ENCODE measurements around the gene ZNF385B.

DNA sequence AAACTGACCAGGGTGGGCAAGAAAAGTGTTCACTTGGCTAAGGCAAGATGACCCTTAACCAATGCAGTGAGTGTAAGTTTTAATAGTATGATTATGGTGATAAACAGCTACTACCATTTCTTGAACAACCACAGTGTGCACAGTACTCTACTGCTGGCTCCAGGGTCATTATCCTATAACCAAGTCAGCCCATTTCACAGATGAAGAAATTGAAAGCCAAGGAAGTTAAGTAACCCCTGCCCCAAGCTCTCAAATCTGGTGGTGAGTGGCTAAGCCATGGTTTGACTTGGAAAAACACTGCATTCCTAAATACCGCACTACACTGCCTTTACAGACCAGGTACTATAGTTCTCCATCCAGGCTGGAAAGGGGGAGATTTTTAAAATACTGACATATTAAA is 5.7 kb downstream of the ZNF385B start:
- TF ChIP-seq, protein P1, sequence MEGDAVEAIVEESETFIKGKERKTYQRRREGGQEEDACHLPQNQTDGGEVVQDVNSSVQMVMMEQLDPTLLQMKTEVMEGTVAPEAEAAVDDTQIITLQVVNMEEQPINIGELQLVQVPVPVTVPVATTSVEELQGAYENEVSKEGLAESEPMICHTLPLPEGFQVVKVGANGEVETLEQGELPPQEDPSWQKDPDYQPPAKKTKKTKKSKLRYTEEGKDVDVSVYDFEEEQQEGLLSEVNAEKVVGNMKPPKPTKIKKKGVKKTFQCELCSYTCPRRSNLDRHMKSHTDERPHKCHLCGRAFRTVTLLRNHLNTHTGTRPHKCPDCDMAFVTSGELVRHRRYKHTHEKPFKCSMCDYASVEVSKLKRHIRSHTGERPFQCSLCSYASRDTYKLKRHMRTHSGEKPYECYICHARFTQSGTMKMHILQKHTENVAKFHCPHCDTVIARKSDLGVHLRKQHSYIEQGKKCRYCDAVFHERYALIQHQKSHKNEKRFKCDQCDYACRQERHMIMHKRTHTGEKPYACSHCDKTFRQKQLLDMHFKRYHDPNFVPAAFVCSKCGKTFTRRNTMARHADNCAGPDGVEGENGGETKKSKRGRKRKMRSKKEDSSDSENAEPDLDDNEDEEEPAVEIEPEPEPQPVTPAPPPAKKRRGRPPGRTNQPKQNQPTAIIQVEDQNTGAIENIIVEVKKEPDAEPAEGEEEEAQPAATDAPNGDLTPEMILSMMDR (IDR thresholded peaks at IDR 0.05): no peak
- TF ChIP-seq POLR2A (IDR thresholded peaks at IDR 0.05): no peak

All from heart left ventricle (tissue), 13 donors.